Fibroblast of upper back skin (primary cell): ENCODE results near the gene TTC3.
"Not testable (repeated sequence)": the region's sequence is repeated elsewhere in the genome, so short reads cannot be mapped to it uniquely, and the experiment has no call there.

Experiments used
- DNase-seq: peaks from one replicate; pipeline ENCODE4 v3.0.0-alpha.2; 2013

The TTC3 gene

GRCh38 chr21:37095821-37096220 is 22.8 kb downstream of the TTC3 start:
- no peak for DNase-seq

DNA sequence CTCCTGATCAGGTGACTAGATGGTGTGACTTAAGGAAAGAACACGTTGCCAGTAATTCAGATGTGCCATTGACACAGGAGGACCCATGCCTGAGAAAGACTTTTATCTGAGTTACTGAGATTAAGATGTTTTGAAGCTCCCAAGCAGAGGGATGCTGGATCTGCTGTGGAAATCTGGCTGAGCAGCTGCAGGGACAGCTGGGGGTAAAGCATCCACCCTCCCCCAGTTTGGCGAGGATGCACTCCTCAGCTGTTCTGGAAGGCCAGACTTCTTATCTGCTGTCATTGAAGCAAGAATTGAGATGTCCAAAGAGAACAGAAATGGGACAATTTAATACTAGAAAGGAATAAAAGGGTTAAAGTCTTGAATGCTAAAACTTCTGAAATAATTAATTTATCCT is 25.7 kb downstream of the TTC3 start:
- no peak for DNase-seq

- DNase-seq, result no peak
These were observed 27.3 kb downstream of the TTC3 start for GRCh38 chr21:37100316-37100715.

DNA sequence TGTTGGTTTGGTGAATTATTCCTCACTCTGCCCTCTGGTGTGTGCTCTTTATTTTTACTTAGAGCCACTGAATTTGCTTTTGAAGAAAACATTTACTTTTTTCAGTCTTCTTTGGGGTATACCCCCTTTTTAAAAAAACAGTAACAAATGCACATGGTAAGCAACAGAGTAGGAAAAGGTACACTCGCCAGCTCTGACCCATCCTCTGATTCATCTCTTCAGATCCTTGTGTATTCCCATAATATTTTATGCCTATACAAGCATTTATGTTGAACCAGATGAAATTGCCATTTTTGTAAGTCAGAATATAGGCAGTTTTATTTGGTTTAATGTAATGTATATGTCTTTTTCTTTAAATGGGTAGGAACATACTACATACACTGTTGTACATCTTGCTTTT is 28.3 kb downstream of the TTC3 start:
- DNase-seq, result no peak

DNA sequence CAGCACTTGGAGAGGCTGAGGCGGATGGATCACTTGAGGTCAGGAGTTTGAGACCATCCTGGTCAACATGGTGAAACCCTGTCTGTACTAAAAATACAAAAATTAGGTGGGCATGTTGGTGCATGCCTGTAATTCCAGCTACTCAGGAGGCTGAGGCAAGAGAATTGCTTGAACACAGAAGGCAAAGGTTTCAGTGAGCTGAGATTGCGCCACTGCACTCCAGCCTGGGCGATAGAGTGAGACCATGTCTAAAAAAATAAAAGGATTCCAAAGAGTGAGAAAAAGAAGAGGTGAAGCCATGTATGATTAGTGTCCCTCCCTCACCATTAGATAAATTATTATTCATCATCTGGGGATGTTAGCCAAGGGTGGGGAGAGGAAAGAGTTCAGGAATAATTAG is 29.7 kb downstream of the TTC3 start:
- not testable (repeated sequence) for DNase-seq

DNA sequence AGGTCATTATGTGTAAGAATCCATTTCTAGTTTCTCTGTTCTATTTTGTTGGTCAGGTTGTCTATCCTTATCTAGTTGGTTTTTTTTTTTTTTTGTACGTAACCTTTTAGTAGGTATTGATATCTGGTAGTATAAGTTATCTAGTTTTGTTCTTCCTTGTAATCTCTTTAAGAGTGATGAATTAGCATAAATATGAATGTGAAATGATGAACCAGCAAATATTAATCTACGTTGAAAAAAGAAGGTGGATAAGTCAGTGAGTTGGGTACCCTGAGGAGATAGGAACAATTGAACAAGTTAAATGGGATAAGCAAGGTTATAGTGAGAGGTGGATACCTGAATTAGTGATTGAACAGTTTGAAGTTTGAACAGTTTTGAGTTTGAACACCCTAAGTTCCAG is 33.9 kb downstream of the TTC3 start:
- no peak for DNase-seq

DNA sequence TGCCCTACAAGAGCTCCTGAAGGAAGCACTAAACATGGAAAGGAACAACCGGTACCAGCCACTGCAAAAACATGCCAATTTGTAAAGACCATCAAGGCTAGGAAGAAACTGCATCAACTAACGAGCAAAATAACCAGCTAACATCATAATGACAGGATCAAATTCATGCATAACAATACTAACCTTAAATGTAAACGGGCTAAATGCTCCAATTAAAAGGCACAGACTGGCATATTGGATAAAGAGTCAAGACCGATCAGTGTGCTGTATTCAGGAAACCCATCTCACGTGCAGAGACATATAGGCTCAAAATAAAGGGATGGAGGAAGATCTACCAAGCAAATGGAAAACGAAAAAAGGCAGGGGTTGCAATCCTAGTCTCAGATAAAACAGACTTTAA is 38.0 kb downstream of the TTC3 start:
- DNase-seq, result not testable (repeated sequence)

DNA sequence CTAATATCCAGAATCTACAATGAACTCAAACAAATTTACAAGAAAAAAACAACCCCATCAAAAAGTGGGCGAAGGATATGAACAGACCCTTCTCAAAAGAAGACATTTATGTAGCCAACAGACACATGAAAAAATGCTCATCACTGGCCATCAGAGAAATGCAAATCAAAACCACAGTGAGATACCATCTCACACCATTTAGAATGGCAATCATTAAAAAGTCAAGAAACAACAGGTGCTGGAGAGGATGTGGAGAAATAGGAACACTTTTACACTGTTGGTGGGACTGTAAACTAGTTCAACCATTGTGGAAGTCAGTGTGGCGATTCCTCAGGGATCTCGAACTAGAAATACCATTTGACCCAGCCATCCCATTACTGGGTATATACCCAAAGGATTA is 41.2 kb downstream of the TTC3 start:
- DNase-seq, result not testable (repeated sequence)

DNA sequence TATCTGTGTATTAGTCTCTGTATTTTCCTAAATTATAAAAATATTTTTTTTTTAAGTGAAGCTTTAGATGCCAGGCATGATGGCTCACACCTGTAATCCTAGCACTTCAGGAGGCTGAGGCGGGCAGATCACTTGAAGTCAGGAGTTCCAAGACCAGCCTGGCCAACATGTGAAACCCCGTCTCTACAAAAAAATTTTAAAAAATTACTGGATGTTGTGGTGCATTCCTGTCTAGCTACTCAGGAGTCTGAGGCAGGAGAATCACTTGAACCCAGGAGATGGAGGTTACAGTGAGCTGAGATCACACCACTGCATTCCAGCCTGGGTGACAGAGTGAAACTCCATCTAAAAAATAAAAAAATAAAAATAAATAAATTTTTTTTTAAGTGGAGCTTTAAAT is 43.4 kb downstream of the TTC3 start:
- DNase-seq, result not testable (repeated sequence)

- DNase-seq, result no peak
These were observed 44.1 kb downstream of the TTC3 start for GRCh38 chr21:37117204-37117603.

DNA sequence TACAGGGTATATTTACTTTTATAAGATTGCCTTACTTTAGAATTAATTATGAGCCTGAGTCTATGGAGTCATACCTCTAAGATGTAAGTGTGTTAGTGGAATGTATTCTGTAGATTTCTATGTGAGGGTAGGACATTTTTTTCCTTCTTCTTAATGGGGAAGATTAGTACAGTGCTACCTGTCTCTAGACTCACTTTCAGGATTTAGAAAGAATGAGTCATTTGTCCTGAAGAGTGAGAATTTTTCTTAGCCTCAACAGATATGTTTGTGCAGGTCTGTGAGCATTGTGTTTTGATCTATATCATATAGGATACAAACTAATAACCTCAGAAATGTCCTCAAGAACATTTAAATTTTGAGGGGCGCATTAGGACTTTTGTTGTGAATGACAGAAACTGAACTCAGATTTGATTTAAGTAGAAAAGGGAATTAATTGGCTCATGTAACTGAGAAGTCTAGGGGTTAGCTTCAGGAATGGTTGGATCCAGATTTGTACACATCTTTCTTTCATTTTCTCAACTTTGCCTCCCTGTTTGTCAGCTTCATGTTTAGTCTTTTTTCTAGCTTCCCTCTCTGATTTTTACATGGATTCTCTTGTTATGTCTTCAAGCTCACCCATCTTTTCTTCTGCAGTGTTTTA is 45.3 kb downstream of the TTC3 start:
- DNase-seq, result no peak

GRCh38 chr21:37119421-37120218 is 46.6 kb downstream of the TTC3 start:
- no peak for DNase-seq

DNA sequence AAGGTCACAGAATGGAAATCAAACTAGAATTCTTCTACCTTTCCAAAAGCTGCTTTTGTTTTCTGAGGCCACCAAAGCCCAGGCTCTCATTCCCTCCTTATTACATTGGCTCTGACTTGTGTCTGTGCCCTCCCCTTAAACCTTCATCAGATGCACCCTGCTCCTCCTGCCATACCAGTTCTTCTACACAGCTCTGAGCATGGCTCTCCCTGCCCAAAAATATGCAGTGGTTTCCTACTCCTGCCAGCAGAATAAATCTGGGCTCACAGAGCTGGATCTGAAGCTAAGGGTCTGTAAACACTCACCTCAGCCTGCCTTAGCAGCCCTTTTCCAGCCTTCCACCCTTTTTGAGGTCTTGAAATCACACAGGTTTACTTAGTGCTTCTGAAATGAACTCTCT is 55.0 kb downstream of the TTC3 start:
- no peak for DNase-seq

- DNase-seq, result no peak
These were observed 57.9 kb downstream of the TTC3 start for GRCh38 chr21:37130971-37131370.

GRCh38 chr21:37136261-37136660 is 63.2 kb downstream of the TTC3 start:
- no peak for DNase-seq

GRCh38 chr21:37136744-37137143 is 63.7 kb downstream of the TTC3 start:
- DNase-seq, result no peak

DNA sequence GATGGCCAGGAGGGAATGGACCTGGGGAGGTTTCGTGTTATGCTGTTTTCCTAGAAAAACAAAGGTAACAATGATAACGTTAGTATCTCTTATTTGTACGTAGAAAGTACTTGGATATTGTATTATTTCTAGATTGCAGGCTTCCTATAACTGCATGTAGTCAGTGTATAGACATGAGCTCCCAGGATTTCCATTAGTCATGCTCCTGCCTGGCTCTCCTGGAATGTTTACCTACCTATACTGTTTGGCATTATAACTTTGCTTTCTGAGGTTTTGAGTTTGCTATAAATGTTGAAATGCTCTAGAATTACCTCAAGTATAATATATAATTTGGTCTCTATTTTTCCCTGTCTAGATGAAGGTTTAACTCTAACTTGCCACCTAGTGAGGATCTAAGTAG is 66.1 kb downstream of the TTC3 start:
- peak; percentile 44 for DNase-seq

GRCh38 chr21:37139902-37140301 is 66.8 kb downstream of the TTC3 start:
- DNase-seq, result peak; percentile 80

- not testable (repeated sequence) for DNase-seq
These were observed 70.3 kb downstream of the TTC3 start for GRCh38 chr21:37143392-37143791.

- DNase-seq, result peak; percentile 68
These were observed 72.6 kb downstream of the TTC3 start for GRCh38 chr21:37145635-37146111.

GRCh38 chr21:37146320-37147235 is 73.5 kb downstream of the TTC3 start:
- DNase-seq, result no peak

- DNase-seq, result peak; percentile 58
These were observed 76.4 kb downstream of the TTC3 start for GRCh38 chr21:37149411-37149810.

DNA sequence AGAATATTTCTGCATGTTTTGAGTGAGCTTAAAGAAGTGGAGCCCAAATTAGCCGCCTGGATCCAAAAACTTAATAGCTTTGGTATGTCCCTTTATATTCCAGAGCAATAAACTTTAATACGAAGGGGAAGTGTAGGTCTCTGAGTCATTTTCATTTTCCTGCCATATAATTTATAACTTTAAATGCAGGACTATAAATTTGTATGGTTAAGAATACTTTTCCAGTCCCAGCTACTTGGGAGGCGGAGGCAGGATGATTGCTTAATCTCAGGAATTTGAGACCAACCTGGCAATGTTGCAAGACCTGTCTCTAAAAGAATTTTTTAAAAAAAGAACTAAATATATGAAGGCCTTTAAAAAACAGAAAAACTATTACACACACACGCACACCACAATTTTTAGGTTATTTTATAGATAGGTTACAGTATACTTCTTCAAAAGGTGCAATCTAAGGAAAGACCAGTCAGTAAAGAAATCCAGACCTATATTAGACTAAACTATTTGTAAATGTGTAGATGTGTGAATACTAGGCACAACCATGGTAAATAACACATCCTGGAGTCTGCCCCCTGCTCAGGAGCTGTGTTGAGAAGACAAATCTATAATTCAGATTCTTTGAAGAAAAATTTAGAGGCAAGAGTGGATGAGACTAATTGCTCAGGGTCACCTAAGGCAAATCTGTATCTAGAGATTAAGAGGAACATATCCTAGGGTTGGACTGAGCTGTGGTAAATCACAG is 80.3 kb downstream of the TTC3 start:
- peak; percentile 87 for DNase-seq
